Germinal center (tissue), 1 donor: ENCODE measurements around the gene TAT.
"Not testable (repeated sequence)": the region's sequence is repeated elsewhere in the genome, so short reads cannot be mapped to it uniquely, and the experiment has no call there.

Source experiments
- DNase-seq: peaks from one replicate; pipeline ENCODE4 v3.0.0; 2012; ENCODE audit warnings: mixed read lengths, low spot score

Gene TAT

GRCh38 chr16:71576971-71577370 lies at the start of gene TAT:
Gene TAT (minus strand): TSS chr16:71577092. CDS start chr16:71576415, 677 bp downstream.
- DNase-seq, result no peak

- DNase-seq, result peak; percentile 45
Measured at GRCh38 chr16:71626018-71626857, 49.3 kb upstream of the TAT start, which contains the start of gene MARVELD3. Gene MARVELD3 (plus strand): TSS chr16:71626184. CDS start chr16:71626230, 46 bp downstream.

GRCh38 chr16:71625113-71625850 lies 48.4 kb upstream of the TAT start:
- no peak for DNase-seq

GRCh38 chr16:71623597-71623996 lies 46.7 kb upstream of the TAT start:
- no peak for DNase-seq

GRCh38 chr16:71622088-71622487 lies 45.2 kb upstream of the TAT start:
- DNase-seq, result no peak

GRCh38 chr16:71618429-71618828 lies 41.5 kb upstream of the TAT start:
- no peak for DNase-seq

GRCh38 chr16:71614956-71615355 lies 38.1 kb upstream of the TAT start:
- DNase-seq, result not testable (repeated sequence)

GRCh38 chr16:71610936-71611871 lies 34.3 kb upstream of the TAT start:
- peak; percentile 86 for DNase-seq

GRCh38 chr16:71610447-71610846 lies 33.6 kb upstream of the TAT start:
- DNase-seq, result no peak

GRCh38 chr16:71609066-71609465 lies 32.2 kb upstream of the TAT start:
- no peak for DNase-seq

- no peak for DNase-seq
Measured at GRCh38 chr16:71600822-71601221, 23.9 kb upstream of the TAT start.

- DNase-seq, result not testable (repeated sequence)
Measured at GRCh38 chr16:71598426-71598825, 21.5 kb upstream of the TAT start.

- not testable (repeated sequence) for DNase-seq
Measured at GRCh38 chr16:71595340-71595826, 18.5 kb upstream of the TAT start.

GRCh38 chr16:71594000-71594646 lies 17.2 kb upstream of the TAT start:
- DNase-seq, result no peak

- no peak for DNase-seq
Measured at GRCh38 chr16:71593048-71593999, 16.4 kb upstream of the TAT start.

GRCh38 chr16:71591917-71592316 lies 15.0 kb upstream of the TAT start:
- DNase-seq, result no peak

GRCh38 chr16:71590584-71590983 lies 13.7 kb upstream of the TAT start:
- no peak for DNase-seq

GRCh38 chr16:71590071-71590470 lies 13.2 kb upstream of the TAT start:
- DNase-seq, result not testable (repeated sequence)

- not testable (repeated sequence) for DNase-seq
Measured at GRCh38 chr16:71589334-71589733, 12.4 kb upstream of the TAT start.

GRCh38 chr16:71585318-71585703 lies 8.4 kb upstream of the TAT start:
- no peak for DNase-seq
